Stromal cell of bone marrow (primary cell): Measurements from ENCODE around the gene CA5A.
A peak's percentile ranks its signal among the peaks of the same experiment; 100 is the strongest.
"Not testable (repeated sequence)": the region's sequence is repeated elsewhere in the genome, so short reads cannot be mapped to it uniquely, and the experiment has no call there.

ENCODE experiments used
- DNase-seq: peaks from one replicate; pipeline ENCODE4 v3.0.0-alpha.2; 2012; ENCODE audit warnings: low read depth

The CA5A gene

GRCh38 chr16:87865902-87866555, 70.3 kb downstream of the CA5A start:
- not testable (repeated sequence) for DNase-seq

GRCh38 chr16:87864331-87864989, 71.9 kb downstream of the CA5A start:
- no peak for DNase-seq

GRCh38 chr16:87863327-87863635, 73.0 kb downstream of the CA5A start:
- not testable (repeated sequence) for DNase-seq

GRCh38 chr16:87862597-87863326, 73.6 kb downstream of the CA5A start:
- not testable (repeated sequence) for DNase-seq

GRCh38 chr16:87861300-87862099, 74.8 kb downstream of the CA5A start:
- DNase-seq, result not testable (repeated sequence)

GRCh38 chr16:87860553-87861299, 75.6 kb downstream of the CA5A start:
- no peak for DNase-seq

- DNase-seq, result not testable (repeated sequence)
Observed at GRCh38 chr16:87858151-87858993, 78.0 kb downstream of the CA5A start.

GRCh38 chr16:87856791-87857228, 79.5 kb downstream of the CA5A start:
- DNase-seq, result no peak

GRCh38 chr16:87855852-87856715, 80.2 kb downstream of the CA5A start:
- DNase-seq, result peak; percentile 50

GRCh38 chr16:87854907-87855683, 81.2 kb downstream of the CA5A start:
- no peak for DNase-seq

GRCh38 chr16:87854053-87854906, 82.0 kb downstream of the CA5A start:
- no peak for DNase-seq

GRCh38 chr16:87853411-87854052, 82.8 kb downstream of the CA5A start:
- peak; percentile 83 for DNase-seq

GRCh38 chr16:87851601-87852000, 84.7 kb downstream of the CA5A start:
- DNase-seq, result no peak

- no peak for DNase-seq
Observed at GRCh38 chr16:87851141-87851587, 85.2 kb downstream of the CA5A start.

GRCh38 chr16:87850009-87851006, 86.0 kb downstream of the CA5A start:
- DNase-seq, result no peak

- no peak for DNase-seq
Observed at GRCh38 chr16:87849419-87850008, 86.8 kb downstream of the CA5A start.
